Measurements from ENCODE around the gene MACC1. TPM values are rescaled to one million over a fixed set of nuclear protein-coding genes. Genes with fewer than 3 reads are reported as not detected.

The MACC1 gene
- total RNA-seq, 1 donor from 2014 or later = 6.9 TPM

GRCh38 chr7:20116869-20117268 is 100.3 kb downstream of the MACC1 start:
- Histone ChIP-seq H3K4me1 (no peaks in the 10 kb centered on the region), H3K27ac (no peak overlapping the region), H3K27me3 (no peaks in the 10 kb centered on the region)

GRCh38 chr7:20114468-20114867 is 102.7 kb downstream of the MACC1 start:
- Histone ChIP-seq H3K27me3 (no peaks in the 10 kb centered on the region), H3K9me3 (no peaks in the 10 kb centered on the region), H3K4me1 (no peaks in the 10 kb centered on the region), H3K27ac (no peak overlapping the region), H3K36me3 (no peaks in the 10 kb centered on the region), H3K4me3 (no peak overlapping the region)
- DNase-seq (ENCODE audit: extremely low spot score in 2 of 2) = no peak
- TF ChIP-seq POLR2AphosphoS5 (IDR thresholded peaks at IDR 0.05; ENCODE audit: insufficient read depth in 1 of 2, low read depth in 1 of 2) (no peak), POLR2A (IDR thresholded peaks at IDR 0.05) (no peak), CTCF (IDR thresholded peaks at IDR 0.05) (no peak)
- intact Hi-C loops (cut with DNase I) = no loop called here

More at GRCh38 chr7:20116869-20117268, 100.3 kb downstream of the MACC1 start:
- DNase-seq (ENCODE audit: extremely low spot score in 2 of 2) = no peak
- Histone ChIP-seq H3K36me3 (no peaks in the 10 kb centered on the region), H3K9me3 (no peaks in the 10 kb centered on the region), H3K4me3 (no peak overlapping the region)
- intact Hi-C loops (cut with DNase I) = no loop called here
- TF ChIP-seq POLR2AphosphoS5 (IDR thresholded peaks at IDR 0.05; ENCODE audit: insufficient read depth in 1 of 2, low read depth in 1 of 2) = no peak
- no peak for TF ChIP-seq POLR2A (IDR thresholded peaks at IDR 0.05)
- TF ChIP-seq CTCF (IDR thresholded peaks at IDR 0.05) = no peak

- Histone ChIP-seq H3K27me3 (no peaks in the 10 kb centered on the region), H3K4me1 (no peaks in the 10 kb centered on the region), H3K9me3 (no peaks in the 10 kb centered on the region), H3K27ac (no peak overlapping the region), H3K36me3 (no peaks in the 10 kb centered on the region), H3K4me3 (no peak overlapping the region)
- no peak for DNase-seq (ENCODE audit: extremely low spot score in 2 of 2)
- TF ChIP-seq POLR2A (IDR thresholded peaks at IDR 0.05) = no peak
- TF ChIP-seq POLR2AphosphoS5 (IDR thresholded peaks at IDR 0.05; ENCODE audit: insufficient read depth in 1 of 2, low read depth in 1 of 2) = no peak
- no peak for TF ChIP-seq CTCF (IDR thresholded peaks at IDR 0.05)
- intact Hi-C loops (cut with DNase I) = no loop called here
Observed at GRCh38 chr7:20113427-20114027, 103.7 kb downstream of the MACC1 start.

- TF ChIP-seq CTCF (IDR thresholded peaks at IDR 0.05) (no peak), POLR2AphosphoS5 (IDR thresholded peaks at IDR 0.05; ENCODE audit: insufficient read depth in 1 of 2, low read depth in 1 of 2) (no peak), POLR2A (IDR thresholded peaks at IDR 0.05) (no peak)
- H3K27me3 ChIP-seq = no peaks in the 10 kb centered on the region
- no peaks in the 10 kb centered on the region for H3K4me1 ChIP-seq
- no peak overlapping the region for H3K27ac ChIP-seq
- H3K9me3 ChIP-seq = no peaks in the 10 kb centered on the region
- no peak for DNase-seq (ENCODE audit: extremely low spot score in 2 of 2)
- no peak overlapping the region for H3K4me3 ChIP-seq
- intact Hi-C loops (cut with DNase I) = no loop called here
- H3K36me3 ChIP-seq = no peaks in the 10 kb centered on the region
Observed at GRCh38 chr7:20112696-20113095, 104.5 kb downstream of the MACC1 start.

GRCh38 chr7:20111821-20112542 is 105.2 kb downstream of the MACC1 start:
- H3K9me3 ChIP-seq = no peaks in the 10 kb centered on the region
- no peak for DNase-seq (ENCODE audit: extremely low spot score in 2 of 2)
- H3K4me3 ChIP-seq = no peak overlapping the region
- no peak overlapping the region for H3K27ac ChIP-seq
- no peaks in the 10 kb centered on the region for H3K36me3 ChIP-seq
- no peak for TF ChIP-seq POLR2AphosphoS5 (IDR thresholded peaks at IDR 0.05; ENCODE audit: insufficient read depth in 1 of 2, low read depth in 1 of 2)
- no peak for TF ChIP-seq POLR2A (IDR thresholded peaks at IDR 0.05)
- TF ChIP-seq CTCF (IDR thresholded peaks at IDR 0.05) = no peak
- H3K4me1 ChIP-seq = no peaks in the 10 kb centered on the region
- intact Hi-C loops (cut with DNase I) = no loop called here
- no peaks in the 10 kb centered on the region for H3K27me3 ChIP-seq

Measured in vagina (tissue), 2 donors.